ENCODE results near the gene CTCFL.

Gene CTCFL
- long read RNA-seq, result 0 reads

- H3K27me3 ChIP-seq (ENCODE audit: insufficient read depth, poor library complexity, severe bottlenecking), result no peaks in the 10 kb centered on the region
- H3K27ac ChIP-seq (replicated peaks), result no peak within 1 kb of the TSS
- H3K4me3 ChIP-seq (replicated peaks; ENCODE audit: insufficient read depth, low read length), result no peak within 1 kb of the TSS
- no peak for DNase-seq (ENCODE audit: low read depth in 1 of 2, low spot score in 1 of 2)
- TF ChIP-seq SPI1 (IDR thresholded peaks at IDR 0.05; ENCODE audit: borderline replicate concordance, low read depth) (no peak), POLR2AphosphoS5 (IDR thresholded peaks at IDR 0.05; ENCODE audit: low read depth) (no peak), GABPA (IDR thresholded peaks at IDR 0.05; ENCODE audit: low read depth) (no peak), REST (IDR thresholded peaks at IDR 0.05; ENCODE audit: insufficient replicate concordance, low read depth) (no peak), CTCF (IDR thresholded peaks at IDR 0.05; ENCODE audit: insufficient read depth, low read length) (no peak)
These were observed at the start of gene CTCFL for GRCh38 chr20:57524511-57525176. TSS of gene CTCFL (minus strand) at chr20:57525140. CDS start at chr20:57524205, 935 bp downstream.

GRCh38 chr20:57573894-57574293, 49.0 kb upstream of the CTCFL start:
- H3K27ac ChIP-seq (replicated peaks), result no peak overlapping the region
- no peak for TF ChIP-seq SPI1 (IDR thresholded peaks at IDR 0.05; ENCODE audit: borderline replicate concordance, low read depth)
- no peak overlapping the region for H3K4me3 ChIP-seq (replicated peaks; ENCODE audit: insufficient read depth, low read length)
- peaks cover 4% of the 10 kb centered on the region for H3K27me3 ChIP-seq (ENCODE audit: insufficient read depth, poor library complexity, severe bottlenecking)
- no peak for DNase-seq (ENCODE audit: low read depth in 1 of 2, low spot score in 1 of 2)

- DNase-seq (ENCODE audit: low read depth in 1 of 2, low spot score in 1 of 2), result no peak
- Histone ChIP-seq H3K27me3 (ENCODE audit: insufficient read depth, poor library complexity, severe bottlenecking) (peaks cover 4% of the 10 kb centered on the region), H3K27ac (replicated peaks) (no peak overlapping the region), H3K4me3 (replicated peaks; ENCODE audit: insufficient read depth, low read length) (no peak overlapping the region)
- TF ChIP-seq CTCF (IDR thresholded peaks at IDR 0.05; ENCODE audit: insufficient read depth, low read length) (no peak), GABPA (IDR thresholded peaks at IDR 0.05; ENCODE audit: low read depth) (no peak)
These were observed 48.3 kb upstream of the CTCFL start for GRCh38 chr20:57573242-57573641.

GRCh38 chr20:57571782-57572416, 47.0 kb upstream of the CTCFL start:
- TF ChIP-seq CTCF (IDR thresholded peaks at IDR 0.05; ENCODE audit: insufficient read depth, low read length) (no peak), GABPA (IDR thresholded peaks at IDR 0.05; ENCODE audit: low read depth) (no peak), POLR2AphosphoS5 (IDR thresholded peaks at IDR 0.05; ENCODE audit: low read depth) (no peak), SPI1 (IDR thresholded peaks at IDR 0.05; ENCODE audit: borderline replicate concordance, low read depth) (no peak), REST (IDR thresholded peaks at IDR 0.05; ENCODE audit: insufficient replicate concordance, low read depth) (no peak)
- H3K27ac ChIP-seq (replicated peaks), result no peak overlapping the region
- H3K4me3 ChIP-seq (replicated peaks; ENCODE audit: insufficient read depth, low read length), result no peak overlapping the region
- no peak for DNase-seq (ENCODE audit: low read depth in 1 of 2, low spot score in 1 of 2)
- peaks cover 4% of the 10 kb centered on the region for H3K27me3 ChIP-seq (ENCODE audit: insufficient read depth, poor library complexity, severe bottlenecking)

All from HL-60 (cell line).